ENCODE results near the gene ABLIM2. TPM values are rescaled to one million over a fixed set of nuclear protein-coding genes. Genes with fewer than 3 reads are reported as not detected.

ABLIM2 gene
- total and polyA plus RNA-seq, 2 of the 13 experiments (the other 11 are each of a cell fraction or from before 2014, with no cell fraction given): 0.20 to 0.37 TPM

GRCh38 chr4:7993671-7994070 lies 164.9 kb downstream of the ABLIM2 start (continued):
- TF ChIP-seq, protein P1, sequence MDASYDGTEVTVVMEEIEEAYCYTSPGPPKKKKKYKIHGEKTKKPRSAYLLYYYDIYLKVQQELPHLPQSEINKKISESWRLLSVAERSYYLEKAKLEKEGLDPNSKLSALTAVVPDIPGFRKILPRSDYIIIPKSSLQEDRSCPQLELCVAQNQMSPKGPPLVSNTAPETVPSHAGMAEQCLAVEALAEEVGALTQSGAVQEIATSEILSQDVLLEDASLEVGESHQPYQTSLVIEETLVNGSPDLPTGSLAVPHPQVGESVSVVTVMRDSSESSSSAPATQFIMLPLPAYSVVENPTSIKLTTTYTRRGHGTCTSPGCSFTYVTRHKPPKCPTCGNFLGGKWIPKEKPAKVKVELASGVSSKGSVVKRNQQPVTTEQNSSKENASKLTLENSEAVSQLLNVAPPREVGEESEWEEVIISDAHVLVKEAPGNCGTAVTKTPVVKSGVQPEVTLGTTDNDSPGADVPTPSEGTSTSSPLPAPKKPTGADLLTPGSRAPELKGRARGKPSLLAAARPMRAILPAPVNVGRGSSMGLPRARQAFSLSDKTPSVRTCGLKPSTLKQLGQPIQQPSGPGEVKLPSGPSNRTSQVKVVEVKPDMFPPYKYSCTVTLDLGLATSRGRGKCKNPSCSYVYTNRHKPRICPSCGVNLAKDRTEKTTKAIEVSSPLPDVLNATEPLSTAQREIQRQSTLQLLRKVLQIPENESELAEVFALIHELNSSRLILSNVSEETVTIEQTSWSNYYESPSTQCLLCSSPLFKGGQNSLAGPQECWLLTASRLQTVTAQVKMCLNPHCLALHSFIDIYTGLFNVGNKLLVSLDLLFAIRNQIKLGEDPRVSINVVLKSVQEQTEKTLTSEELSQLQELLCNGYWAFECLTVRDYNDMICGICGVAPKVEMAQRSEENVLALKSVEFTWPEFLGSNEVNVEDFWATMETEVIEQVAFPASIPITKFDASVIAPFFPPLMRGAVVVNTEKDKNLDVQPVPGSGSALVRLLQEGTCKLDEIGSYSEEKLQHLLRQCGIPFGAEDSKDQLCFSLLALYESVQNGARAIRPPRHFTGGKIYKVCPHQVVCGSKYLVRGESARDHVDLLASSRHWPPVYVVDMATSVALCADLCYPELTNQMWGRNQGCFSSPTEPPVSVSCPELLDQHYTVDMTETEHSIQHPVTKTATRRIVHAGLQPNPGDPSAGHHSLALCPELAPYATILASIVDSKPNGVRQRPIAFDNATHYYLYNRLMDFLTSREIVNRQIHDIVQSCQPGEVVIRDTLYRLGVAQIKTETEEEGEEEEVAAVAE (CRISPR knock-in tag; IDR thresholded peaks at IDR 0.05; ENCODE audit: borderline replicate concordance): no peak
- TF ChIP-seq ZNF326 (CRISPR knock-in tag; IDR thresholded peaks at IDR 0.05; ENCODE audit: borderline replicate concordance): no peak
- TF ChIP-seq ZNF891 (CRISPR knock-in tag; IDR thresholded peaks at IDR 0.05): no peak
- TF ChIP-seq SETDB1 (CRISPR knock-in tag; IDR thresholded peaks at IDR 0.05; ENCODE audit: borderline replicate concordance): no peak

DNA sequence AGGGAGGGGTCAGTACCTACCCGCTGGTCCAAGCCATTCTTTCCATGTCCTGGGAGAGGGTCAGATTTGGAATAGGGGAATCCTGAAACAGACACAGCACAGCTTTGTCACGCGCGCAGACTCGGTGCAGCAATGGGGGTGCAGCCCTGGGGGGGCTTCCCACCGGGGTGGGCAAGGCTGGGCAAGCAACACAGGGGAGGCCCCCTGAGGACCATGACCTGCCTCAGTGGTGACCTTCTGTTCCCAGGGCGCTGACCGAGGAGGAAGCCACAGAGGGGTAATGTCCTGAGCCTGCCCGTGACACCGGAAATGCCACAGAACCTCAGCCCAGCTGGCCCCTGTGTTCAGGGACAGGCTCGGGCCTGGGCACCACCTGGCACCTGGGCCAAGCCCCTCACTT lies 165.8 kb downstream of the ABLIM2 start:
- no peak overlapping the region for H3K27ac ChIP-seq (ENCODE audit: extremely low read length, insufficient read depth, low read length)
- no TSS peak for BruUV-seq (replicated peaks)
- WGBS (ENCODE audit: low lambda C conversion rate): 100% methylated on average over 2 of the region's 11 CpGs
- H2AFZ ChIP-seq (ENCODE audit: low read length): no peak overlapping the region
- in situ Hi-C loops (cut with HindIII; ENCODE audit: extremely low pct_ligation_motif_present, low pct_unique_long_range_greater_than_20kb) (no loop called here), intact Hi-C loops (cut with micrococcal nuclease; ENCODE audit: unreplicated experiment) (no loop called here)
- no peaks in the 10 kb centered on the region for H4K20me1 ChIP-seq (ENCODE audit: insufficient read depth, low read length)
- no peak overlapping the region for H3K4me2 ChIP-seq (ENCODE audit: low read depth, low read length)
- peaks cover 1 to 15% of the 10 kb centered on the region in 2 experiments; a peak in 2 of 5 replicates for H3K27me3 ChIP-seq (ENCODE audit: control insufficient read depth in 1 of 2, insufficient read depth in 2 of 2, low read length in 2 of 2)
- H3K9me3 ChIP-seq (ENCODE audit: low read length): no peaks in the 10 kb centered on the region
- FAIRE-seq (no peak), DNase-seq (ENCODE audit: low spot score) (no peak), ATAC-seq (no peak)
- H3K4me3 ChIP-seq (replicated peaks in 1 of 3; ENCODE audit: insufficient read depth in 1 of 3, low read depth in 2 of 3, low read length in 3 of 3): no peak overlapping the region
- peaks cover 6% of the 10 kb centered on the region; the same call in 1 of the 2 replicates for H3K4me1 ChIP-seq (ENCODE audit: insufficient read depth, low read length)
- H3K79me2 ChIP-seq (ENCODE audit: insufficient read depth, low read length): no peaks in the 10 kb centered on the region
- H3K9ac ChIP-seq (ENCODE audit: insufficient read depth, low read depth, low read length): no peak overlapping the region
- H3K36me3 ChIP-seq (replicated peaks in 1 of 2; ENCODE audit: control insufficient read depth in 1 of 2, insufficient read depth in 2 of 2, low read length in 2 of 2): no peaks in the 10 kb centered on the region
- TF ChIP-seq PAWR (CRISPR knock-in tag; IDR thresholded peaks at IDR 0.05; ENCODE audit: borderline replicate concordance) (no peak), THAP11 (CRISPR knock-in tag; IDR thresholded peaks at IDR 0.05) (no peak), MXI1 (IDR thresholded peaks at IDR 0.05; ENCODE audit: borderline replicate concordance, low read depth, low read length) (no peak), GZF1 (CRISPR knock-in tag; IDR thresholded peaks at IDR 0.05) (no peak)
- TF ChIP-seq, protein P2, sequence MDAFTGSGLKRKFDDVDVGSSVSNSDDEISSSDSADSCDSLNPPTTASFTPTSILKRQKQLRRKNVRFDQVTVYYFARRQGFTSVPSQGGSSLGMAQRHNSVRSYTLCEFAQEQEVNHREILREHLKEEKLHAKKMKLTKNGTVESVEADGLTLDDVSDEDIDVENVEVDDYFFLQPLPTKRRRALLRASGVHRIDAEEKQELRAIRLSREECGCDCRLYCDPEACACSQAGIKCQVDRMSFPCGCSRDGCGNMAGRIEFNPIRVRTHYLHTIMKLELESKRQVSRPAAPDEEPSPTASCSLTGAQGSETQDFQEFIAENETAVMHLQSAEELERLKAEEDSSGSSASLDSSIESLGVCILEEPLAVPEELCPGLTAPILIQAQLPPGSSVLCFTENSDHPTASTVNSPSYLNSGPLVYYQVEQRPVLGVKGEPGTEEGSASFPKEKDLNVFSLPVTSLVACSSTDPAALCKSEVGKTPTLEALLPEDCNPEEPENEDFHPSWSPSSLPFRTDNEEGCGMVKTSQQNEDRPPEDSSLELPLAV (CRISPR knock-in tag; conservative IDR thresholded peaks at IDR 0.05; ENCODE audit: low read depth): no peak
- POLR2A ChIA-PET: no interaction called here
- CTCF ChIA-PET (ENCODE audit: low intra/inter-chr PET ratio, low total read pairs): no interaction called here

Measured in HepG2 (cell line).